ENCODE measurements around the gene PSME4.
"Not testable (repeated sequence)": the region's sequence is repeated elsewhere in the genome, so short reads cannot be mapped to it uniquely, and the experiment has no call there.

The PSME4 gene

GRCh38 chr2:53964987-53965687 is 5.7 kb downstream of the PSME4 start:
- no peaks in the 10 kb centered on the region for H3K36me3 Mint-ChIP-seq (ENCODE audit: low read depth)
- no peak overlapping the region for H3K4me3 Mint-ChIP-seq
- peak overlapping the region in 2 of 3 experiments; percentile 16 to 36 for H3K27ac Mint-ChIP-seq
- no peaks in the 10 kb centered on the region for H3K9me3 Mint-ChIP-seq
- H3K27me3 Mint-ChIP-seq (ENCODE audit: low read depth), result no peaks in the 10 kb centered on the region
- H3K4me1 Mint-ChIP-seq, result peaks cover 55% of the 10 kb centered on the region
- no peak for TF ChIP-seq CTCF (IDR thresholded peaks at IDR 0.05; ENCODE audit: unreplicated experiment in 3 of 3)

- peaks cover 50% of the 10 kb centered on the region for H3K4me1 Mint-ChIP-seq
- no peak overlapping the region for H3K4me3 Mint-ChIP-seq
Observed at GRCh38 chr2:53964257-53964952, 6.4 kb downstream of the PSME4 start.

GRCh38 chr2:53961478-53962216 is 9.1 kb downstream of the PSME4 start:
- peak overlapping the region; percentile 45 to 87 (median 54) for H3K27ac Mint-ChIP-seq
- peaks cover 37% of the 10 kb centered on the region for H3K4me1 Mint-ChIP-seq
- H3K36me3 Mint-ChIP-seq (ENCODE audit: low read depth); H3K9me3 Mint-ChIP-seq; H3K27me3 Mint-ChIP-seq (ENCODE audit: low read depth): not testable (repeated sequence)
- peak overlapping the region in 2 of 3 experiments; percentile 3 to 31 for H3K4me3 Mint-ChIP-seq

More at GRCh38 chr2:53964257-53964952, 6.4 kb downstream of the PSME4 start:
- H3K36me3 Mint-ChIP-seq (ENCODE audit: low read depth), result no peaks in the 10 kb centered on the region
- no peaks in the 10 kb centered on the region for H3K9me3 Mint-ChIP-seq
- no peak for TF ChIP-seq CTCF (IDR thresholded peaks at IDR 0.05; ENCODE audit: unreplicated experiment in 3 of 3)
- peak overlapping the region in 1 of 3 experiments; percentile 3 for H3K27ac Mint-ChIP-seq
- no peaks in the 10 kb centered on the region for H3K27me3 Mint-ChIP-seq (ENCODE audit: low read depth)

- TF ChIP-seq CTCF (IDR thresholded peaks at IDR 0.05; ENCODE audit: unreplicated experiment in 3 of 3), result no peak
- Mint-ChIP-seq H3K9me3 (no peaks in the 10 kb centered on the region), H3K36me3 (ENCODE audit: low read depth) (no peaks in the 10 kb centered on the region), H3K4me3 (no peak overlapping the region), H3K27ac (peak overlapping the region in 1 of 3 experiments; percentile 87), H3K4me1 (peaks cover 37% of the 10 kb centered on the region), H3K27me3 (ENCODE audit: low read depth) (no peaks in the 10 kb centered on the region)
Observed at GRCh38 chr2:53960476-53960875, 10.3 kb downstream of the PSME4 start.

- Mint-ChIP-seq H3K9me3 (no peaks in the 10 kb centered on the region), H3K4me1 (peaks cover 24% of the 10 kb centered on the region), H3K27ac (no peak overlapping the region), H3K36me3 (ENCODE audit: low read depth) (no peaks in the 10 kb centered on the region), H3K27me3 (ENCODE audit: low read depth) (no peaks in the 10 kb centered on the region), H3K4me3 (no peak overlapping the region)
- no peak for TF ChIP-seq CTCF (IDR thresholded peaks at IDR 0.05; ENCODE audit: unreplicated experiment in 3 of 3)
Observed at GRCh38 chr2:53958443-53958842, 12.3 kb downstream of the PSME4 start.

GRCh38 chr2:53952519-53952918 is 18.3 kb downstream of the PSME4 start:
- TF ChIP-seq CTCF (IDR thresholded peaks at IDR 0.05; ENCODE audit: unreplicated experiment in 3 of 3), result no peak
- Mint-ChIP-seq H3K4me1 (peaks cover 4% of the 10 kb centered on the region), H3K27me3 (ENCODE audit: low read depth) (no peaks in the 10 kb centered on the region), H3K4me3 (no peak overlapping the region), H3K36me3 (ENCODE audit: low read depth) (peaks cover 17% of the 10 kb centered on the region), H3K9me3 (no peaks in the 10 kb centered on the region), H3K27ac (no peak overlapping the region)
